GM21737 (cell line): Measurements from ENCODE around the gene SLC9A4.

ENCODE experiments used
- ATAC-seq: cut with Tn5 transposase; IDR thresholded peaks from one replicate; pipeline ENCODE4 v1.9.1; 2021; ENCODE audit warnings: mild to moderate bottlenecking, moderate library complexity; ENCODE audit not compliant: unreplicated experiment

Gene SLC9A4

GRCh38 chr2:102453501-102453900 lies 19.5 kb upstream of the SLC9A4 start:
- no peak for ATAC-seq

GRCh38 chr2:102455061-102455670 lies 17.9 kb upstream of the SLC9A4 start:
- ATAC-seq = no peak

GRCh38 chr2:102460467-102460866 lies 12.6 kb upstream of the SLC9A4 start:
- ATAC-seq = no peak

- no peak for ATAC-seq
These were observed 11.8 kb upstream of the SLC9A4 start for GRCh38 chr2:102461188-102461587.

- ATAC-seq = no peak
These were observed 9.9 kb upstream of the SLC9A4 start for GRCh38 chr2:102463160-102463559.

DNA sequence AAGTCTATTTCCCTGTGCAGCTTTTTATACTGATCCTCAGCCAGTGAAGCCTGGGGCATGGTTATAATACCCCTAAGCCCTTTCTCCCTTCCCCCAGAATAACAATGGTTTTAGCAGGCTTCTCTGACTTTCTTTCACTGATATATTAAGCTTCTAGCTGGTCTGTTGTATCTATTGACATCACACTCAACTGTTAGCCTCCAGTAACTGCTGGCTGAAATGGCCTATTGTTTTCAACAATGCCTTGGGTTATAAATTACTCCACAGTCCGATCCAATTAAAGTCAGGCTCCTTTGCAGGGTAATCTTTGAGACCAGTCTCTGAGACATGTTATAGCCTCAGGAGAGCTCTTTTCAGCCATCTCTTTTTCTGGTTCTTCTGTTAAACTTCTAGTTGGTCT lies 2.9 kb upstream of the SLC9A4 start:
- ATAC-seq = no peak

GRCh38 chr2:102473631-102474030 lies 605 bp downstream of the SLC9A4 start:
- no peak for ATAC-seq

- no peak for ATAC-seq
These were observed 1.8 kb downstream of the SLC9A4 start for GRCh38 chr2:102474785-102475184.

DNA sequence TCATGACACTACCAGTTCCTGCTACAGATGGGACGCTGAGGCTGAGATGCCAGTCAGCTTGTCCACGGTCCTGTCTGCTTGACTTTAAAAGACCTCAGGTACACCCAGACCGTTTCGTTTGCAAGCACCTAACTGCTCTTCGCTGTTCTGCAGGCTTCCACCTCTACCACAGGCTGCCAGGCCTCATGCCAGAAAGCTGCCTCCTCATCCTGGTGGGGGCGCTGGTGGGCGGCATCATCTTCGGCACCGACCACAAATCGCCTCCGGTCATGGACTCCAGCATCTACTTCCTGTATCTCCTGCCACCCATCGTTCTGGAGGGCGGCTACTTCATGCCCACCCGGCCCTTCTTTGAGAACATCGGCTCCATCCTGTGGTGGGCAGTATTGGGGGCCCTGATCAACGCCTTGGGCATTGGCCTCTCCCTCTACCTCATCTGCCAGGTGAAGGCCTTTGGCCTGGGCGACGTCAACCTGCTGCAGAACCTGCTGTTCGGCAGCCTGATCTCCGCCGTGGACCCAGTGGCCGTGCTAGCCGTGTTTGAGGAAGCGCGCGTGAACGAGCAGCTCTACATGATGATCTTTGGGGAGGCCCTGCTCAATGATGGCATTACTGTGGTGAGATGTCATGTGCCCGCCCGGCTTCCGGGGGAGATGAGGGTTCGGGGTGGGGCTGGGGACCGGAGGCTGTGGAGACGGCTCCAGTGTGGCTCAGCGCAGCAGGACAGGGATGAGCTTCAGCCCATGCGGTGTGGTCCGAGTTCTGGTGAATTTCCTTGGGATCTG lies 5.9 kb downstream of the SLC9A4 start:
- no peak for ATAC-seq

GRCh38 chr2:102480285-102481195 lies 7.5 kb downstream of the SLC9A4 start:
- no peak for ATAC-seq

GRCh38 chr2:102481931-102482330 lies 8.9 kb downstream of the SLC9A4 start:
- no peak for ATAC-seq

- ATAC-seq = no peak
These were observed 10.1 kb downstream of the SLC9A4 start for GRCh38 chr2:102483086-102483485.

- no peak for ATAC-seq
These were observed 11.5 kb downstream of the SLC9A4 start for GRCh38 chr2:102484310-102485061.

GRCh38 chr2:102485147-102485785 lies 12.2 kb downstream of the SLC9A4 start:
- ATAC-seq = no peak

GRCh38 chr2:102486941-102487702 lies 14.1 kb downstream of the SLC9A4 start:
- no peak for ATAC-seq

DNA sequence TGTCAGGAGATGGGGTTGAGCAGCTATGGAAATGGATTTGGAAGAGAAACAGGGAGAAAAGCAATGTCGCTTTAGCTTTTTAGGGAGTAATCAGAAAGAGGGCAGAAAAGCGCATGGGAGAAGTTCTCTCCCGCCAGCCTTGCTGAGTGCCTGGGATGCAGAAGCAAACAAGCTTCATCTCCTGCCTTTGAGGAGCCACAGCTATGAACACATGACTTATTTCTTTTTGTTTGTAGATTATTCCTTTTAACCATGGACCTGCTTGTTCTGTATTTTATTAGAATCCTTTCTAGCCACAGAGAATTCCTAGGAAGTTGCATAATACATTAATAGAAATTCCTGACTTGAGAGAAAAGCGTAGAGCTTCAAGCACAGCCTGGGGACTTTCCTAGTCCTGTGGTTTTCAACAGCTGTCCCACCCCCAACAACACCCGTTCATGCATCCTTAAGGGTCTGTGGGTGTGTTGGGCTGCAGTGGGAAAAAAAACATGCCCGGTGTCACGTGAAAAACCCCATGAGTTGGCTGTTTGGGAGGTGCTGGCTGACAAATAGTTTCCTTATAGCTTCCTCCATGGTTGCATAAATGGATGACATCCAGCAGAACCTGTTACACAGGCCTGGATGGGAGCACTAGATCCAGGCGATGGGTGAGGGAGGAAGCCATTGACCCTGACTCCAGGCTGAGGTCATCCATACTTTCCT lies 14.9 kb downstream of the SLC9A4 start:
- no peak for ATAC-seq

DNA sequence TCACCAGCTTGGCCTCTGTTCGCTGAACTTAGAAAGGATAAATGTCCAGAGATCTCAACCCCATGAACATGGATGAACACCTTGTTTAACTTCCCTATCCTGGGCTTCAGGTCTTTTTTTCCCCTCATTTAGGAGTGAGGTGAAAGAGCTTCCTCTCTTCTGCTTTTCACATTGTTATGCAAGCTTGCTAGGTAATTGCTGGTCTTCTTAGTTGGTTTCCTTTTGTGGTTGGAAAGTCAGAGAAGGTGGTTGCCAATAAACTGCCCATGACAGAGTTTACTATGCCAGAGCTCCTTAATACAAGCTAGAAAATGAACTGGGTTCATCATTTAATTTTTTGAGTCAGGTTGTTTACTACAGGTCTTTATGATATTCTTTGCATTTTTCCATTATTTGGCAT lies 16.6 kb downstream of the SLC9A4 start:
- ATAC-seq = no peak

DNA sequence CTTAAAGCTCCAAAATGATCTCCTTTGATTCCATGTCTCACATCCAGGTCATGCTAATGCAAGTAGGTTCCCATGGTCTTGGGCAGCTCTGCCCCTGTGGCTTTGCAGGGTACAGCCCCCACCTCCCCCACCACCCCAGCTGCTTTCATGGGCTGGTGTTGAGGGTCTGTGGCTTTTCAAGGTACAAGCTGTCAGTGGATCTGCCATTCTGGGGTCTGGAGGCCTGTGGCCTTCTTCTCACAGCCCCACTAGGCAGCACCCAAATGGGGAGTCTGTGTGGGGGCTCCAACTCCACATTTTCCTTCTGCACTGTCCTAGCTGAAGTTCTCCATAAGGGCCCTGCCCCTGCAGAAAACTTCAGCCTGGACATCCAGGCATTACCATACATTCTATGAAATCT lies 19.0 kb downstream of the SLC9A4 start:
- ATAC-seq = no peak

GRCh38 chr2:102494570-102494969 lies 21.5 kb downstream of the SLC9A4 start:
- no peak for ATAC-seq
